HEK293T (cell line): ENCODE measurements around the gene ALG10.
"Not testable (repeated sequence)": the region's sequence is repeated elsewhere in the genome, so short reads cannot be mapped to it uniquely, and the experiment has no call there.

Experiments
- BHLHE40 ChIP-seq: fragments of 450-650 bp; IDR thresholded peaks from 2 replicates; pipeline ENCODE4 v1.6.1; 2016; ENCODE audit warnings: mild to moderate bottlenecking, moderate library complexity, borderline replicate concordance
- ELF4 ChIP-seq: fragments of 450-650 bp; IDR thresholded peaks from 2 replicates; pipeline ENCODE4 v1.6.1; 2017; ENCODE audit warnings: antibody characterized with exemption
- FOXM1 ChIP-seq: fragments of 450-650 bp; IDR thresholded peaks from 2 replicates; pipeline ENCODE4 v1.6.1; 2017; ENCODE audit warnings: mild to moderate bottlenecking, borderline replicate concordance
- HDGF ChIP-seq: fragments of 450-650 bp; IDR thresholded peaks from 2 replicates; pipeline ENCODE4 v1.6.1; 2017; ENCODE audit warnings: antibody characterized with exemption, borderline replicate concordance
- LEF1 ChIP-seq: fragments of 450-650 bp; IDR thresholded peaks from 2 replicates; pipeline ENCODE4 v1.6.1; 2017; ENCODE audit warnings: mild to moderate bottlenecking, borderline replicate concordance
- SUZ12 ChIP-seq: fragments of 450-650 bp; IDR thresholded peaks from 2 replicates; pipeline ENCODE4 v1.6.1; 2016; ENCODE audit warnings: mild to moderate bottlenecking

DNA sequence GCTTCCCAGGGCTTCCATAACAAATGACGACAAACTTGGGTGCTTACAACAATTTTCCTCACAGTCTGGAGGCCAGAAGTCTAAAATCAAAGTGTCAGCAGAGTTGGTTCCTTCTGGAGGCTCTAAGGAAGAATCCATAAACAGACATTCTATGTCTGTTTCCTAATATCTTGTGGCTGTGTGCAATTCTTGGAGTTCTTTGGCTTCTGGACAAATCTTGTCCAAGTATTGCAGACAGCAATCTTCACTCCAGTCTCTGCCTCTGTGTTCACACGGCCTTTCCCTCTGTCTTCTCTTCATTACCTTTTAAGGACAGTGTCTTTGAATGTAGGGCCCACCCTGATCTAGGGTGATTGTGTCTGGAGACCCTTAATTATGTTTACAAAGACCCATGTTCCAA, 5.4 kb downstream of the ALG10 start:
- not testable (repeated sequence) for TF ChIP-seq SUZ12, BHLHE40, LEF1, HDGF, ELF4, FOXM1
